GM18873 (cell line): Measurements from ENCODE around the gene PRR3.

Source experiments
- ATAC-seq: cut with Tn5 transposase; IDR thresholded peaks from one replicate; pipeline ENCODE4 v1.9.1; 2021; ENCODE audit warnings: mild to moderate bottlenecking, moderate library complexity, moderate number of reproducible peaks; ENCODE audit not compliant: unreplicated experiment, low FRiP score

The PRR3 gene

GRCh38 chr6:30611150-30611855 lies 54.2 kb downstream of the PRR3 start:
- ATAC-seq: no peak

GRCh38 chr6:30611856-30612194 lies 54.7 kb downstream of the PRR3 start:
- no peak for ATAC-seq

GRCh38 chr6:30612213-30612612 lies 55.1 kb downstream of the PRR3 start:
- no peak for ATAC-seq

GRCh38 chr6:30612687-30613248 lies 55.7 kb downstream of the PRR3 start:
- ATAC-seq: no peak
